GM23338 (cell line): ENCODE measurements around the gene TTBK2.

ENCODE experiments used
- CREB1 ChIP-seq: fragments of 250-450 bp; sonication (Bioruptor Pico); IDR thresholded peaks from 2 replicates; pipeline ENCODE4 v1.5.0; 2020; ENCODE audit warnings: low read depth, mild to moderate bottlenecking, moderate library complexity
- CTCF ChIP-seq, 2 experiments: fragments of 200-600 bp in 1 of 2; sonication (generic) in 1 of 2; conservative IDR thresholded peaks; 2 replicates each; pipeline versions ENCODE4 v1.5.1 to v1.6.1; 2016 to 2017; ENCODE audit warnings: antibody characterized with exemption in 2 of 2, low read depth in 2 of 2, mild to moderate bottlenecking in 2 of 2, moderate library complexity in 1 of 2
- ETS1 ChIP-seq: IDR thresholded peaks from 2 replicates; pipeline ENCODE4 v1.6.1; 2016; ENCODE audit warnings: antibody characterized with exemption
- EZH2 ChIP-seq: fragments of 200-600 bp; sonication (generic); IDR thresholded peaks from one replicate; pipeline ENCODE4 v1.8.0; 2017; ENCODE audit warnings: antibody characterized with exemption, mild to moderate bottlenecking, low read depth; ENCODE audit not compliant: unreplicated experiment
- EZH2phosphoT487 ChIP-seq: fragments of 200-600 bp; sonication (generic); IDR thresholded peaks from one replicate; pipeline ENCODE4 v1.8.1; 2018; ENCODE audit warnings: antibody characterized with exemption; ENCODE audit not compliant: unreplicated experiment
- JUNB ChIP-seq: IDR thresholded peaks from one replicate; pipeline ENCODE4 v1.6.1; 2016; ENCODE audit warnings: antibody characterized with exemption; ENCODE audit not compliant: unreplicated experiment
- POLR2AphosphoS5 ChIP-seq: IDR thresholded peaks from 2 replicates; pipeline ENCODE4 v1.6.1; 2016; ENCODE audit warnings: antibody characterized with exemption, low read depth
- REST ChIP-seq: IDR thresholded peaks from one replicate; pipeline ENCODE4 v1.6.1; 2018; ENCODE audit warnings: antibody characterized with exemption; ENCODE audit not compliant: unreplicated experiment
- STAT1 ChIP-seq: IDR thresholded peaks from one replicate; pipeline ENCODE4 v1.6.1; 2016; ENCODE audit warnings: antibody characterized with exemption; ENCODE audit not compliant: unreplicated experiment
- ZNF114 ChIP-seq: fragments of 250-450 bp; sonication (Bioruptor Pico); IDR thresholded peaks from 2 replicates; pipeline ENCODE4 v1.5.0; 2020; ENCODE audit warnings: mild to moderate bottlenecking, moderate library complexity
- ZNF462 ChIP-seq: fragments of 250-450 bp; sonication (Bioruptor Pico); IDR thresholded peaks from 2 replicates; pipeline ENCODE4 v1.5.0; 2020; ENCODE audit warnings: mild to moderate bottlenecking, moderate library complexity

GRCh38 chr15:42845581-42845980, 75.0 kb downstream of the TTBK2 start:
- TF ChIP-seq CTCF (conservative IDR thresholded peaks at IDR 0.05; ENCODE audit: low read depth in 2 of 2) (no peak), EZH2phosphoT487 (no peak), ETS1 (no peak), ZNF462 (CRISPR knock-in tag) (no peak), EZH2 (no peak), POLR2AphosphoS5 (no peak), STAT1 (no peak), CREB1 (CRISPR knock-in tag) (no peak), REST (no peak), JUNB (no peak), ZNF114 (CRISPR knock-in tag) (no peak)
